D721Med (cell line): ENCODE data around the gene LRRC58.
"Not testable (repeated sequence)": the region's sequence is repeated elsewhere in the genome, so short reads cannot be mapped to it uniquely, and the experiment has no call there.

Source experiments
- DNase-seq: peaks from one replicate; pipeline ENCODE4 v3.0.0; 2011; ENCODE audit warnings: low spot score; ENCODE audit not compliant: insufficient read length
- FAIRE-seq: peaks from 2 replicates; lab custom pipeline; 2011; peaks lifted over from hg19 to GRCh38; lab: Jason Lieb, UNC
- CTCF ChIP-seq: IDR thresholded peaks from 2 replicates; pipeline ENCODE4 v1.5.1; 2012; ENCODE audit warnings: mild to moderate bottlenecking, control low read depth; ENCODE audit not compliant: insufficient read depth; ENCODE audit errors: missing control alignments

Gene LRRC58

GRCh38 chr3:120348991-120349854, at the start of gene LRRC58:
LRRC58 (minus strand) TSS chr3:120349354; CDS start chr3:120349243, 111 bp downstream.
- TF ChIP-seq CTCF, result peak; percentile 26
- FAIRE-seq (no peak), DNase-seq (peak; percentile 57)

GRCh38 chr3:120396469-120396868, 47.3 kb upstream of the LRRC58 start:
- DNase-seq (no peak), FAIRE-seq (no peak)
- no peak for TF ChIP-seq CTCF

DNA sequence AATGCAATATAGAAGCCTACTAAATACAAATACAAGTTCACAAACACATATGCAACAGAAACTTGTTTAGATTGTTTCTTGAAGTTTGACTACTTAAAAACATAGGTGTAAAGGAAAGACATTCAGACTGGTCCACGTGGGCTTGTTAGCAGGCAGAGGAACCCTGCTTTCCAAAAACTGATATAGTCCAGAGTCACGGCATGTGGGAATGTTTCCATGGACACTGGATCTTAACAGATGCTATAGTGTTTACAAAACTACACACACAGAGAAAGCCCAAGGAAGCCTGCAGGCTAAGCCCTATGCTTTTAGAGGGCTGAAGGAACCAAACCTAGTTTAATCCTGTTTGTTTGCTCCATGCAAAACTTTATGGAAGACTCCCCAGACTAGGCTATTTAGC, 45.2 kb upstream of the LRRC58 start:
- no peak for TF ChIP-seq CTCF
- FAIRE-seq (no peak), DNase-seq (no peak)

GRCh38 chr3:120393761-120394160, 44.6 kb upstream of the LRRC58 start:
- TF ChIP-seq CTCF, result no peak
- FAIRE-seq (no peak), DNase-seq (no peak)

GRCh38 chr3:120393243-120393642, 44.1 kb upstream of the LRRC58 start:
- no peak for TF ChIP-seq CTCF
- no peak for DNase-seq
- no peak for FAIRE-seq

DNA sequence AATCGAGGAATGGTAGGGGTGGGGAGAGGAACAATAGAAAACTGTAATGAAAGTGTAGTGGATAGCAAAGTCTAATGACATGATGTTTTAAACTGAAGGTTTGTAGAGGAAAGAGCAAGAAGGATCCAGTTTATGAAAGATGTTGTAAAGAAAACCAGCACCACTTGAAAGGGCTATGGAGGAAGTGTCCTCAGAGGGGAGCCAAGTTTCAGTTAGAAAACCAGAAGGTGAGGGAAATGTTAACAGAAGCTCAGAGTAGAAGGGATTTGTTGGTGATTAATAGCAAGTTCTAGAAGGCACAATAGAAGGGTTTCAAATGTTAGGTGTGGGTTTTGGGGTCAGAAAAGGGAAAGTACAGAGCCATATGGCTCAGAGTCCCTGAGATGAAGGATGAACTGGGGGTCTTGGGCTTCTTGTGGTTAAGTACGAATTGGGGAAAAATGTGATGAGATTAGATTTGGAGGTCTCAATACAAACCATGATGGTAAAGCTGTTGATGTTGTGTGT, 33.8 kb upstream of the LRRC58 start:
- DNase-seq (no peak), FAIRE-seq (no peak)
- TF ChIP-seq CTCF, result no peak

GRCh38 chr3:120381503-120381902, 32.3 kb upstream of the LRRC58 start:
- no peak for TF ChIP-seq CTCF
- no peak for FAIRE-seq
- no peak for DNase-seq

GRCh38 chr3:120377948-120378347, 28.8 kb upstream of the LRRC58 start:
- DNase-seq, FAIRE-seq: not testable (repeated sequence)
